SK-N-SH (cell line): ENCODE results near the gene MAP1B. TPM values are rescaled to one million over a fixed set of nuclear protein-coding genes. Genes with fewer than 3 reads are reported as not detected.

Experiments
- CHD2 ChIP-seq: fragments of 150-350 bp; IDR thresholded peaks from 2 replicates; pipeline ENCODE4 v1.6.1; 2018; ENCODE audit warnings: low read length; ENCODE audit not compliant: partially characterized antibody
- ELF1 ChIP-seq: IDR thresholded peaks from 2 replicates; pipeline ENCODE4 v1.4.0; 2012
- EP300 ChIP-seq, 2 experiments: IDR thresholded peaks; 2 replicates each; pipeline versions ENCODE4 v1.4.0 to v1.6.1; 2012; ENCODE audit warnings: borderline replicate concordance in 1 of 2, low read depth in 1 of 2, low read length in 1 of 2
- FOXJ3 ChIP-seq: sonication (generic); formaldehyde crosslinking; IDR thresholded peaks from 2 replicates; pipeline ENCODE4 v1.5.1; 2020; ENCODE audit warnings: mild to moderate bottlenecking, missing genetic modification reagents
- FOXM1 ChIP-seq: IDR thresholded peaks from 2 replicates; pipeline ENCODE4 v1.4.0; 2012; ENCODE audit warnings: low read depth, mild to moderate bottlenecking
- JUND ChIP-seq: IDR thresholded peaks from 2 replicates; pipeline ENCODE4 v1.4.0; 2012
- NRF1 ChIP-seq: IDR thresholded peaks from 2 replicates; pipeline ENCODE4 v1.6.1; 2012; ENCODE audit warnings: low read depth, mild to moderate bottlenecking, low read length
- POLR2AphosphoS5 ChIP-seq: IDR thresholded peaks from 2 replicates; pipeline ENCODE4 v1.6.1; 2012; ENCODE audit warnings: low read depth, low read length
- RCOR1 ChIP-seq: fragments of 150-350 bp; IDR thresholded peaks from 2 replicates; pipeline ENCODE4 v1.6.1; 2017; ENCODE audit warnings: antibody characterized with exemption, low read length
- RFX5 ChIP-seq: IDR thresholded peaks from 2 replicates; pipeline ENCODE4 v1.6.1; 2012; ENCODE audit warnings: mild to moderate bottlenecking, improper control_type of control experiment, low read length
- SIN3A ChIP-seq: IDR thresholded peaks from 2 replicates; pipeline ENCODE4 v1.6.1; 2012; ENCODE audit warnings: low read depth, mild to moderate bottlenecking, low read length, moderate library complexity, borderline replicate concordance
- SMC3 ChIP-seq: IDR thresholded peaks from 2 replicates; pipeline ENCODE4 v1.6.1; 2012; ENCODE audit warnings: low read depth, low read length, improper control_type of control experiment
- TEAD4 ChIP-seq: IDR thresholded peaks from 2 replicates; pipeline ENCODE4 v1.4.0; 2012; ENCODE audit warnings: mild to moderate bottlenecking, borderline replicate concordance; ENCODE audit not compliant: insufficient read depth
- YY1 ChIP-seq: IDR thresholded peaks from 2 replicates; pipeline ENCODE4 v1.4.0; 2012; ENCODE audit warnings: low read depth, mild to moderate bottlenecking
- polyA plus RNA-seq, 3 experiments: library from polyadenylated mRNA; depleted of rRNA; stranded (reverse); fragments of >200 nt; gene quantifications; 2 replicates each; pipeline ENCODE4 v1.2.3, GENCODE V29; 2012
- TF ChIP-seq, protein P1 (sequence below): fragments of 150-350 bp; IDR thresholded peaks from 2 replicates; pipeline ENCODE4 v1.6.1; 2017; ENCODE audit warnings: antibody characterized with exemption, low read length, low read depth, borderline replicate concordance
- TF ChIP-seq, protein P2 (sequence below): fragments of 150-350 bp; IDR thresholded peaks from 2 replicates; pipeline ENCODE4 v1.6.1; 2016; ENCODE audit warnings: mild to moderate bottlenecking, low read depth, low read length
- TF ChIP-seq, protein P3 (sequence below): IDR thresholded peaks from 2 replicates; pipeline ENCODE4 v1.4.0; 2012; ENCODE audit warnings: low read depth, borderline replicate concordance
- TF ChIP-seq, protein P4 (sequence below): IDR thresholded peaks from 2 replicates; pipeline ENCODE4; 2012
- TF ChIP-seq, protein P5 (sequence below): fragments of 200-600 bp; sonication (generic); IDR thresholded peaks from 2 replicates; pipeline ENCODE4 v1.6.1; 2017; ENCODE audit warnings: antibody characterized with exemption, mild to moderate bottlenecking, moderate library complexity

Gene MAP1B
- polyA plus RNA-seq, 1 of the 3 experiments (the other 2 are of a cell fraction) = 47.5 TPM

DNA sequence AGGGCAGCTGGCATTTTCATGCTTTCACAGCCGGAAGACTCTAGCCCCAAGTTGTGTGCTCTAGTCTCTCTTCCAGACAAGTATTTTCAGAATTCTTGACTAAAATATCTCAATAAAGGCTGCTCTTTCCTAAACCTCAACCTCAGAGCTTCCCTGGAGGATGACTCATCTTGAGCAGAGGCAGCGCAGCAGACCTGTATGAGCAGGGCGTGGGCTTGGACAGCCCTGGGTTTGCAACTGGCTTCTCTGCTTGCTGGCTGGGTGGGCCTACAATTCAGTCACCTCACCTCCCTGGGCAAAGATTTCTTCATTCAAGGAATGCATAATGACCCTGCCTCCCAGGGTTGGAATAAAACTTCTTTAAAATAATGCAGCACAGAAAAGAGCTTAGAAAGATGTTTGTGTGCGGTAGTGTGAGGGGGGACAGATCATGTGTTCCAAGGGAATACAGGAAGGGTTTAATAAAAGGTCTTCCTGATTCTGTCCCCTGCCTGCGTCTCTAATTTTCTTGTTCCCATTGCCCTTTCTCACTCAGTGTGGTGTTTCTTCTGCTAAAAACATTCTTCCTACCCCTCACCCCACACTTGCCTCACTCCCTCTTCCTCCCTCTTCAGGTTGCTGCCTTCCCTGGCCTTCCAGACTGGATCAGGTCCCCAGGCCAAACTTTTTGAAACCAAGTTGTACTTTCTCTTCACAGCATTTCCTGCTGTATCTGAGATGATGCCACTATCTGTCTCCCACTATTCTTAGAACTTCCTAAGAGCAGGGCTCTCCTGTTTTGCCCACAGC, 39.4 kb upstream of the MAP1B start (continued):
- TF ChIP-seq, protein P1, sequence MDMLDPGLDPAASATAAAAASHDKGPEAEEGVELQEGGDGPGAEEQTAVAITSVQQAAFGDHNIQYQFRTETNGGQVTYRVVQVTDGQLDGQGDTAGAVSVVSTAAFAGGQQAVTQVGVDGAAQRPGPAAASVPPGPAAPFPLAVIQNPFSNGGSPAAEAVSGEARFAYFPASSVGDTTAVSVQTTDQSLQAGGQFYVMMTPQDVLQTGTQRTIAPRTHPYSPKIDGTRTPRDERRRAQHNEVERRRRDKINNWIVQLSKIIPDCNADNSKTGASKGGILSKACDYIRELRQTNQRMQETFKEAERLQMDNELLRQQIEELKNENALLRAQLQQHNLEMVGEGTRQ = no peak
- TF ChIP-seq RCOR1 (no peak), FOXM1 (no peak; the same call in 1 of the 2 replicates), CHD2 (no peak), NRF1 (no peak), TEAD4 (peak; percentile 84), JUND (peak; percentile 97), ELF1 (peak; percentile 43; the same call in 1 of the 2 replicates), YY1 (no peak), SMC3 (no peak), EP300 (IDR thresholded peaks at IDR 0.05; ENCODE audit: borderline replicate concordance in 1 of 2, low read depth in 1 of 2, low read length in 1 of 2) (peak in 1 of 2 experiments; percentile 86; a peak in 2 of 4 replicates), FOXJ3 (CRISPR knock-in tag) (no peak), POLR2AphosphoS5 (peak; percentile 76), RFX5 (no peak), SIN3A (peak; percentile 72; the same call in 1 of the 2 replicates)
- TF ChIP-seq, protein P2, sequence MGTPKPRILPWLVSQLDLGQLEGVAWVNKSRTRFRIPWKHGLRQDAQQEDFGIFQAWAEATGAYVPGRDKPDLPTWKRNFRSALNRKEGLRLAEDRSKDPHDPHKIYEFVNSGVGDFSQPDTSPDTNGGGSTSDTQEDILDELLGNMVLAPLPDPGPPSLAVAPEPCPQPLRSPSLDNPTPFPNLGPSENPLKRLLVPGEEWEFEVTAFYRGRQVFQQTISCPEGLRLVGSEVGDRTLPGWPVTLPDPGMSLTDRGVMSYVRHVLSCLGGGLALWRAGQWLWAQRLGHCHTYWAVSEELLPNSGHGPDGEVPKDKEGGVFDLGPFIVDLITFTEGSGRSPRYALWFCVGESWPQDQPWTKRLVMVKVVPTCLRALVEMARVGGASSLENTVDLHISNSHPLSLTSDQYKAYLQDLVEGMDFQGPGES = no peak
- TF ChIP-seq, protein P3, sequence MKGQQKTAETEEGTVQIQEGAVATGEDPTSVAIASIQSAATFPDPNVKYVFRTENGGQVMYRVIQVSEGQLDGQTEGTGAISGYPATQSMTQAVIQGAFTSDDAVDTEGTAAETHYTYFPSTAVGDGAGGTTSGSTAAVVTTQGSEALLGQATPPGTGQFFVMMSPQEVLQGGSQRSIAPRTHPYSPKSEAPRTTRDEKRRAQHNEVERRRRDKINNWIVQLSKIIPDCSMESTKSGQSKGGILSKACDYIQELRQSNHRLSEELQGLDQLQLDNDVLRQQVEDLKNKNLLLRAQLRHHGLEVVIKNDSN = 0 out of 2 replicates have a peak, but pooled peaks have one; percentile 9
- TF ChIP-seq, protein P4, sequence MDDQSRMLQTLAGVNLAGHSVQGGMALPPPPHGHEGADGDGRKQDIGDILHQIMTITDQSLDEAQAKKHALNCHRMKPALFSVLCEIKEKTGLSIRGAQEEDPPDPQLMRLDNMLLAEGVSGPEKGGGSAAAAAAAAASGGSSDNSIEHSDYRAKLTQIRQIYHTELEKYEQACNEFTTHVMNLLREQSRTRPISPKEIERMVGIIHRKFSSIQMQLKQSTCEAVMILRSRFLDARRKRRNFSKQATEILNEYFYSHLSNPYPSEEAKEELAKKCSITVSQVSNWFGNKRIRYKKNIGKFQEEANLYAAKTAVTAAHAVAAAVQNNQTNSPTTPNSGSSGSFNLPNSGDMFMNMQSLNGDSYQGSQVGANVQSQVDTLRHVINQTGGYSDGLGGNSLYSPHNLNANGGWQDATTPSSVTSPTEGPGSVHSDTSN = peak; percentile 82; the same call in 1 of the 2 replicates
- TF ChIP-seq, protein P5, sequence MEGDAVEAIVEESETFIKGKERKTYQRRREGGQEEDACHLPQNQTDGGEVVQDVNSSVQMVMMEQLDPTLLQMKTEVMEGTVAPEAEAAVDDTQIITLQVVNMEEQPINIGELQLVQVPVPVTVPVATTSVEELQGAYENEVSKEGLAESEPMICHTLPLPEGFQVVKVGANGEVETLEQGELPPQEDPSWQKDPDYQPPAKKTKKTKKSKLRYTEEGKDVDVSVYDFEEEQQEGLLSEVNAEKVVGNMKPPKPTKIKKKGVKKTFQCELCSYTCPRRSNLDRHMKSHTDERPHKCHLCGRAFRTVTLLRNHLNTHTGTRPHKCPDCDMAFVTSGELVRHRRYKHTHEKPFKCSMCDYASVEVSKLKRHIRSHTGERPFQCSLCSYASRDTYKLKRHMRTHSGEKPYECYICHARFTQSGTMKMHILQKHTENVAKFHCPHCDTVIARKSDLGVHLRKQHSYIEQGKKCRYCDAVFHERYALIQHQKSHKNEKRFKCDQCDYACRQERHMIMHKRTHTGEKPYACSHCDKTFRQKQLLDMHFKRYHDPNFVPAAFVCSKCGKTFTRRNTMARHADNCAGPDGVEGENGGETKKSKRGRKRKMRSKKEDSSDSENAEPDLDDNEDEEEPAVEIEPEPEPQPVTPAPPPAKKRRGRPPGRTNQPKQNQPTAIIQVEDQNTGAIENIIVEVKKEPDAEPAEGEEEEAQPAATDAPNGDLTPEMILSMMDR = no peak
- TF ChIP-seq, all 33 proteins: peak for 17
